NT2/D1 (cell line): Measurements from ENCODE around the gene ATXN10.

Experiments
- DNase-seq: peaks from one replicate; pipeline ENCODE4 v3.0.0-alpha.2; 2011; ENCODE audit warnings: low read depth, low spot score
- H3K27me3 ChIP-seq: 2 replicates; pipeline ENCODE4 v1.6.0; 2011; ENCODE audit warnings: mild to moderate bottlenecking; ENCODE audit not compliant: insufficient read length, insufficient read depth
- H3K36me3 ChIP-seq: 2 replicates; pipeline ENCODE4 v1.6.1; 2011; ENCODE audit warnings: mild to moderate bottlenecking, low read length, mixed read lengths; ENCODE audit not compliant: insufficient read depth, insufficient read length
- H3K4me1 ChIP-seq: 2 replicates; pipeline ENCODE4 v1.5.1; 2011; ENCODE audit not compliant: insufficient read depth, insufficient read length
- H3K4me3 ChIP-seq: 2 replicates; pipeline ENCODE4 v1.5.1; 2011; ENCODE audit warnings: low read depth; ENCODE audit not compliant: insufficient read length
- H3K9ac ChIP-seq: 2 replicates; pipeline ENCODE4 v1.6.0; 2011; ENCODE audit warnings: low read depth; ENCODE audit not compliant: insufficient read length
- H3K9me3 ChIP-seq: 2 replicates; pipeline ENCODE4 v1.5.1; 2011; ENCODE audit warnings: mild to moderate bottlenecking, low read length; ENCODE audit not compliant: insufficient read depth
- SUZ12 ChIP-seq: IDR thresholded peaks from 2 replicates; pipeline ENCODE4 v1.6.1; 2011; ENCODE audit not compliant: insufficient read length, insufficient read depth; ENCODE audit errors: extremely low read depth
- YY1 ChIP-seq: IDR thresholded peaks from 2 replicates; pipeline ENCODE4 v1.6.1; 2011; ENCODE audit not compliant: insufficient read length, insufficient read depth
- ZNF274 ChIP-seq: IDR thresholded peaks from 2 replicates; pipeline ENCODE4 v1.6.1; 2011; ENCODE audit warnings: mild to moderate bottlenecking, low read depth, low read length

Gene ATXN10

GRCh38 chr22:45884201-45885062, 212.8 kb downstream of the ATXN10 start:
- Histone ChIP-seq H3K4me1 (no peaks in the 10 kb centered on the region), H3K4me3 (no peak overlapping the region), H3K36me3 (no peaks in the 10 kb centered on the region), H3K9me3 (no peaks in the 10 kb centered on the region), H3K9ac (no peak overlapping the region), H3K27me3 (no peaks in the 10 kb centered on the region)
- TF ChIP-seq ZNF274: no peak
- no peak for DNase-seq

GRCh38 chr22:45885171-45885840, 213.7 kb downstream of the ATXN10 start:
- H3K9ac ChIP-seq: no peak overlapping the region
- DNase-seq: no peak
- no peaks in the 10 kb centered on the region for H3K4me1 ChIP-seq
- H3K27me3 ChIP-seq: no peaks in the 10 kb centered on the region
- TF ChIP-seq SUZ12 (no peak), ZNF274 (no peak), YY1 (no peak)
- no peaks in the 10 kb centered on the region for H3K36me3 ChIP-seq
- H3K9me3 ChIP-seq: no peaks in the 10 kb centered on the region
- no peak overlapping the region for H3K4me3 ChIP-seq

- H3K9me3 ChIP-seq: no peaks in the 10 kb centered on the region
- DNase-seq: no peak
- TF ChIP-seq SUZ12 (no peak), YY1 (no peak), ZNF274 (no peak)
These were observed 214.3 kb downstream of the ATXN10 start for GRCh38 chr22:45885941-45886395.

GRCh38 chr22:45886540-45886939, 214.9 kb downstream of the ATXN10 start:
- no peak for DNase-seq

More at GRCh38 chr22:45885941-45886395, 214.3 kb downstream of the ATXN10 start:
- Histone ChIP-seq H3K36me3 (no peaks in the 10 kb centered on the region), H3K4me1 (no peaks in the 10 kb centered on the region), H3K9ac (no peak overlapping the region), H3K27me3 (no peaks in the 10 kb centered on the region), H3K4me3 (no peak overlapping the region)

GRCh38 chr22:45887202-45888131, 215.8 kb downstream of the ATXN10 start:
- DNase-seq: no peak
- no peak overlapping the region for H3K4me3 ChIP-seq
- no peaks in the 10 kb centered on the region for H3K4me1 ChIP-seq
- no peak overlapping the region for H3K9ac ChIP-seq
- H3K27me3 ChIP-seq: no peaks in the 10 kb centered on the region
- TF ChIP-seq SUZ12 (no peak), ZNF274 (no peak), YY1 (no peak)
- H3K9me3 ChIP-seq: no peaks in the 10 kb centered on the region
- H3K36me3 ChIP-seq: no peaks in the 10 kb centered on the region

More at GRCh38 chr22:45886540-45886939, 214.9 kb downstream of the ATXN10 start:
- TF ChIP-seq YY1 (no peak), SUZ12 (no peak), ZNF274 (no peak)
- H3K4me3 ChIP-seq: no peak overlapping the region
- H3K27me3 ChIP-seq: no peaks in the 10 kb centered on the region
- no peak overlapping the region for H3K9ac ChIP-seq
- H3K36me3 ChIP-seq: no peaks in the 10 kb centered on the region
- no peaks in the 10 kb centered on the region for H3K4me1 ChIP-seq
- no peaks in the 10 kb centered on the region for H3K9me3 ChIP-seq

- H3K4me3 ChIP-seq: no peak overlapping the region
- no peaks in the 10 kb centered on the region for H3K27me3 ChIP-seq
- no peaks in the 10 kb centered on the region for H3K9me3 ChIP-seq
- DNase-seq: no peak
- no peak overlapping the region for H3K9ac ChIP-seq
- H3K4me1 ChIP-seq: no peaks in the 10 kb centered on the region
- no peaks in the 10 kb centered on the region for H3K36me3 ChIP-seq
- TF ChIP-seq SUZ12 (no peak), YY1 (no peak), ZNF274 (no peak)
These were observed 216.8 kb downstream of the ATXN10 start for GRCh38 chr22:45888221-45889092.
